ENCODE results near the gene NUP50.

The NUP50 gene, protein sequence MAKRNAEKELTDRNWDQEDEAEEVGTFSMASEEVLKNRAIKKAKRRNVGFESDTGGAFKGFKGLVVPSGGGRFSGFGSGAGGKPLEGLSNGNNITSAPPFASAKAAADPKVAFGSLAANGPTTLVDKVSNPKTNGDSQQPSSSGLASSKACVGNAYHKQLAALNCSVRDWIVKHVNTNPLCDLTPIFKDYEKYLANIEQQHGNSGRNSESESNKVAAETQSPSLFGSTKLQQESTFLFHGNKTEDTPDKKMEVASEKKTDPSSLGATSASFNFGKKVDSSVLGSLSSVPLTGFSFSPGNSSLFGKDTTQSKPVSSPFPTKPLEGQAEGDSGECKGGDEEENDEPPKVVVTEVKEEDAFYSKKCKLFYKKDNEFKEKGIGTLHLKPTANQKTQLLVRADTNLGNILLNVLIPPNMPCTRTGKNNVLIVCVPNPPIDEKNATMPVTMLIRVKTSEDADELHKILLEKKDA

DNA sequence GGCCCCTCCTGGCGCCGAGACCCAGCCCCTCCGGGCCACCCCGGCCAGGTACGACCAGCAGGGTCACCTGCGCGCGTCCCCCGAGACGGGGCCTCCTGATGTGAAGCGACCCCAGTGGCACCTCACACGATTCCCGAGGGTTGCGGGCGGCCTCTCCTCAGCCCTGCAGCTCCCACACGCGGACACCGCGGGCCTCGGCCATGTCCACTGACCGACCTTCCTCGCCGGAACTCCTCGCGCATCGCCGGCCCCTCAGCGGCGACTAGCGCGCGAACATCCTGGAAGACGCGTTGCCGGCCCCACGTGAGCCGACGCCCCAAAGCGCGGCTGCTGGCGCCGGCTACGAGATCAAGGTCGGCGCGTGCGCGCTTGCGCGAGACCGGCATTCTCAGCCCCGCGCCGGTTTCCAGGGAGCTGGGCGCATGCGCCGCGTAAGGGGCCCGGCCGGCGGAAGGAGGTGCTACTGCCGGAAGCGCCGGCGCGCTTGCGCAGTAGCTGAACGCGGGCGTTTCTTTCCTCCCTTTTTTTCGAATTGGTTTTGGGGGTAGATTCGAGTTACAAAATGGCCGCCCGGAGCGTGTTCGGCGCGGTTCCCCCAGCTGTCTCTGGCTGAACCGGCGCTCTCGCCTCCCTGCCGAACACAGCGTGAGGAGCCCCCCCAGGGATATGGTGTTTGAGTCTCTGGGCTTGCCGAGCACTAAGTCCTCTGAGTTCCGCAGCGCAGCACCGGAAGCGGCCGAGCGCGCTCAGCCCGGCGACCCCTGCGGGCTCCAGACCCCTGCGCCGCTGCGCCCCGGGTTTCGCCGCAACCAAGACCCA is at the start of gene NUP50:
Gene NUP50, plus strand, starts transcription at position 475 of the 819 bp plus-strand sequence. CDS start 4,253 bp downstream, outside the sequence.
- no peak for FAIRE-seq

DNA sequence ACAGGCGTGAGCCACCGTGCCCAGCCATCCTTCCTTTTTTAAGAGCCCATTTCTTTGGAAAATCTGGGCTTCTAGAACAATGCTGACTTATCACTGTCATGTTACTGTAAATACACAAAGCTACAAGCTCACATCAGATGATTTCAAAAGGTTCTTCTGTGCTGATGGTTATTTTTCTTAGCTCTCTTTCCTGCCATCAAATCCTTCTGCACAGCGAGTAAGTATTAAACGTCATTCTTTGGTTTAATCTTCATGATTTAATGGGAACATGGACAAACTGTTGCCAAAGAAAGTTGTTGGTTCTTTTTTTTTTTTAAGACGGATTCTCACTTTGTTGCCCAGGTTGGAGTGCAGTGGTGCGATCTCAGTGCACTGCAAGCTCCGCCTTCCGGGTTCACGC is 43.3 kb upstream of the NUP50 start:
- no peak for FAIRE-seq

DNA sequence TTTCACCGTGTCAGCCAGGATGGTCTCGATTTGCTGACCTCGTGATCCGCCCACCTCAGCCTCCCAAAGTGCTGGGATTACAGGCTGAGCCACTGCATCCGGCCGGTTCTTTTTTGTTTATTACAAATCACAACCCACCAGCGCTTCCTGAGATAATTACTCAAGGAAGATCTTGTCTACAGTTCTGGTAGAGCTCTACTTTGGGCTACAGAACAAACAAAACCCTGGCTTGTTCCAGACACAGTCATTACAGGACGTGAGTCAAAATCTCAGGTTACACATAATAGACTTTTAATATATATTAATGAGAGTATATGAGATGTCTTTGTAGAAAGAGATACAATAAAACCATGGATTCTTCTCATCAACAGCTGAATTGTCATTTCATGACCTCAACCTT is 42.8 kb upstream of the NUP50 start:
- FAIRE-seq: no peak

DNA sequence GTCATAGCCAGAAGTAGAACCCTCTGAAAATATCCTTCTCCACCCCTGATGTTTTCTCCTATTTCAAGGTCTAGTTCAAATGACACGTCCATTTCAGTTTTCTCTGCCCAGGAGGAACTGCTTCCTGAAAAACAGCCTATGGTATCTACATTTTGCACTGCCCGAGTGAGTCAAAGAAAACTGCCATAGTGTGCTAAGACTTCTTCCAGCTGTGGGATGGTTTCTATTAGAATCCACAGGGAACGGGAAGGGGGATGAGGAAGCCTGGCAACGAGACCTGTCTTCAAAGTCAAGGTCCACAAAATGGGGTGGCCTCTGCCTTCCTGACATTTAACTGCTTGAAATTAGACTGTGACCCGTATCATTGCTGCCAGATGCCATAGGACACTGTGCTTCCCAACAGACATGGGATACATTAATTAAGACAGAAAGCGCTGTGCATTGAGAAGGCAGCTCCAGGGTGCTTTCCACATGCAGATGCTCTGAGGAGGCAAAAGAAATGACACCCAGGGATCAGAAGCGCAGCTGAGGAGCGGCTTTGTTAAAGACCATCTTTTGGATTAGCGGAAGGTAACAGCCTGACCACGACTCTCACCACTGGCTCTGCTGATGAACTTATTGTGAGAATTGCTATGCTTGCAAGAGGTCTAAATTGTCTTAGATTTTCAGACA is 39.4 kb upstream of the NUP50 start:
- no peak for FAIRE-seq

DNA sequence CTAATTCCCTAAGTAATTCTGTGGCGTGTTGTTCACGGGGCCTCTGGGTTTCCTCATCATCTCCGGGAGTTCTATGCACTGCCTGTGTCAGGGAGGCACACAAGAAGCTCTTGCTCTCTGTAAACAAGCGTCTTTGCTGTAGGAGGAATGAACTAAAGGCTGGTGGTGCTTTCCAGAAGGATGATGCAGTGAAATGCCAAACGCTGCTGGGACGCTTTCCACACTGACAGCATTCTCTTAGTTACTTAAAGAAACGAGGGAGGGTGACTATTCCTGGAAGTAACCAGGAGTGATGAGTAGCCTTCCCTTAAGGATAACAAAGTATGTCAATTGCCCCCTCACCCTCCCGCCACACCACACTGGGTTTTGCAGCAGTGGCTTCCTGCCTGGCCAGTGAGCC is 38.5 kb upstream of the NUP50 start:
- FAIRE-seq: no peak

DNA sequence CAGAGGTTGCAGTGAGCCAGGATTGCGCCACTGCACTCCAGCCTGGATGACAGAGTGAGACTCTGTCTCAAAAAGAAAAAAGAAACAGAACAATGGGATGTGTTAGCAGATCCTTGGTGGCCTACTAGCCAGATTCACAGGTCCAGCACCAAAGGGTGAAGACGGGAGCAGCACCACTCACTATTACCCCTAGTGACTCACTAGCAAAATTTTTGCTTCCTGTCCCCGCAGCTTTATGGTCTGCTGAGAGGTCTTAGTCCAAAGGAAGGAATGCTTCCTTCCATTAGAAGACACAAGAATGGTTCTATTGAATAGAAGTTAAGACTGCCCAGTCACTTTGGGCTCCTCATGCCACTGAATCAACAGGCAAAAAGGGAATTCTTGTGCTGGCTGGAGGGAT is 35.9 kb upstream of the NUP50 start:
- FAIRE-seq: no peak

DNA sequence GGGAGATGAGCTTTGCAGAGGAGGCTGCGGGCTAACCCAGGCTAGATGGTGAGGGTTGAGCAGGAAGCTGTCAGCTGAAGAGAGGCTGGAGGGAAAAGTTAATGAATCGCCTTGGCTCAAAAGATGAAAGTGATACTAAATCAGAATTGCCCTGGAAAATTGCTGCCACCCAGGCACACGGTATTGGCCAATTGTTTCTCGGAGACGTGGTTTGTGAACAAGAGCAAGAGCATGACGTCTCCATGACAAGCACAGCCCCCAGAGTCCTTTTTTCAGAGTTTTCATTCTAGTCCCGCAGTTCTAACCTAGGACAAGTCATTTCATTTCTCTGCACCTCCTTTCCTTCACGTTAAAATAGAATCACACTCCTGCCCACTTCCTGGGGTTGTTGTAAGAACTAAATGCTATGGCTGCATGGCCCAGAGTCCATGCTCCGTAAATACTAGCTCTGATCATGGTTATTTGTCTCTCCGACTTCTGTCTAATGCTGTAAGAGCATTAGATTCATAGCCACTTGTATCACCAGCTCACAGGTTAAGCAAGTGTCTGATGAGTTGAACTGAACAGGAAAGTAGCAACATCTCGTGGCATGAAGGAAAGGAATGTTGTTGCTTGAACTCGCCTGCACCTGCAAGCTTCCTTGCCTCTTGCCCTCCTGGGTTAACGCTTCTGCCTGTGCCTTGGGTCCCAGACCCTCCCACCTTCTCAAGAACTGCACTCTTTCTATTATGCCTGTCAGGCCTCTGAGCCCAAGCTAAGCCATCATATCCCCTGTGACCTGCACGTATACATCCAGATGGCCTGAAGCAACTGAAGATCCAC is 33.8 kb upstream of the NUP50 start:
- no peak for FAIRE-seq

DNA sequence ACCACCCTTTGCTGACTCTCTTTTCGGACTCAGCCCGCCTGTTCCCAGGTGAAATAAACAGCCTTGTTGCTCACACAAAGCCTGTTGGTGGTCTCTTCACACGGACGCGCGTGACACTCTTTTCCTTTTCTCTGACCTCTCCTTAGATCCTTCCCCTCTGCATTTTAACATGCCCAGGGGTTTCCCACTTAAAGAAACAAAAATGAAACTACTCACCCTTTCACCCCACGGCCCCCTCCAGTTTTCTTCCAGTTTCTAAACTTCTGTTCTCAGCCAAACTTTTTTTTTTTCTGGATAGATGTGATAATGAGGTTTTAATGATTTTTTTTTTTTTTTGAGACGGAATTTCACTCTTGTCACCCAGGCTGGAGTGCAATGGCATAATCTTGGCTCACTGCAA is 32.8 kb upstream of the NUP50 start:
- no peak for FAIRE-seq

DNA sequence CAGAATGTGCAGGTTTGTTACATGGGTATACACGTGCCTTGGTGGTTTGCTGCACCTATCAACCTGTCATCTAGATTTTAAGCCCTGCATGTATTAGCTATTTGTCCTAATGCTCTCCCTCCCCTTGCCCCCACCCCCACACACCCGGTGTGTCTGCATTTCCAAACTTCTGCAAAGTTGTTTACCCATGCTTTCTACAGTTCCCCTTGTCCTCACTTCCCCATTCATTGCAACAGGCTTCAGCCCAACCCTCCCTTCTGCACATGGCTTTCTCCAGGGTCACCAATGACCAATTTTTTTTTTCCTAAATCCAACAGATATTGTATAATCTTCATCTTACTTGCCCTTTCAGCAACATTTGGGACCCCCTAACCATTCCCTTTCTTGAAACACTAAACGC is 32.0 kb upstream of the NUP50 start:
- FAIRE-seq: no peak

DNA sequence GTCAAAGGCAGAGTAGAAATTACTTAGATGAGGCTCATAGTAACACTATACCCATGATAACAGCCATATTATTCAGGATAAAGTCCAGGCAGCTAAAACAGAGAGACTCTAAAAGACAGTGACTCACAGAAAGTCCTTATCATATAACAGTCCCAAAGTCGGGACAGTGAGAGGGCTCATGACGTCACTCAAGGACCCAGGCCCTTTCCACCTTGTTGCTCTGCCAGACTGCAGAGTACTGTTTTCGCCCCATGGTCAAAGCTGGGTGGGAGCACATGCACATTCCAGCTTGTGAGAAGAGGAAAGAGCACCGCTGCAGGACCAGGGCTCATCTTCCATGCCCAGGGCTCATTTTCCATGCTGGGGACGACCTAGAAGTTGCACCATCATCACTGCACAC is 29.4 kb upstream of the NUP50 start:
- no peak for FAIRE-seq

DNA sequence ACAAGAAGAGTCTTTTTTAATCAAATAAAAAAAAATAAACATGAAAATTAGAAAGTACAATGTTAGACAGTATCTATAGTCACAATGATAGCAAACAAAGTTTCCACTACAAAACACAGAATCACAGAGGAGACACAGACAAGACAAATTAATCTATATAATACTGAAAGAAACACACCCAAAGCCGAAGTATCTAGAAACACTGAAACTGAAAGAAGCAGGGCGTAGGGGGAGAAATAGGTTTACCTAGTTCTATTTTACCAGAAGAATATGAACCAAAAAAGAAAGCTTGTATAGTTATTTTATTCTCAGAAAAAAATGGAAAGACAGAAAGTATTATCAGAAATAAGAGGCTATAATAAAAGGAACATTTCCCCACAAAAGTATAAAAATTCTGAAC is 27.1 kb upstream of the NUP50 start:
- no peak for FAIRE-seq

DNA sequence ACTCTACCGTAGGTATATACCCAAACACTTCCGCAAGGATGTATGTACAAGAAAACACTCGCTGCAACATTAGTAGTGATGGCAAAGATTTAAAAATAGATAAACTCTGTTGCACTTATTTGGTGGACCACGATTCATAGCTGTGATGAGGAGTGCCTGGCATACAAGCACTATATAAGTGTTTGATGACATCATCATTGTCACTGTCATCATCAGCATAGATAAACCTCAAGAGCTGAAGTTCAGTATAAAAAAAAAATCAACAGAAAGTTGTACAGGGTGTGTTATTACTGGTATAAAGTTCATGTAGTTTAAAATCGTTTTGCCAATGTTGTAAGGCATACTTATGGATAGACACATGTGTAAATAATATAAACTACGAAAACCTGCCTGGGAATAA is 24.0 kb upstream of the NUP50 start:
- no peak for FAIRE-seq

DNA sequence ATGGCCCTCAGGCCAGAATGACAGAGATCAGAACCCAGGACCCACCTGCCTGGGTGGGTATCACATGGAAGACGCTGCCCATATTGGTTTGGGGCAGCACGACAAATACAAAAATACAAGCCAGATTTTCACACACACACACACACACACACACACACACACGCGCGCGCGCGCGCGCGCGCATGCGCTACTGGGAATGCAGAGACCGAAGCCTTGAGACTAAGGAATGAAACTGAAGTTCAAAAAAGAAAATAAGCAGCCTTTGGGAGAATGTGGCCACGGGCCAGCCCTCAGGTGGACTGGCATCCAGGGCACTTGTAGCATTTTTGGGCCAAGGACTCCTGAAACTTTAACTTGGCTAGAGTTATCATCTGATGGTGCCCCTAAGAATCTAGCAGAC is 21.3 kb upstream of the NUP50 start:
- no peak for FAIRE-seq

DNA sequence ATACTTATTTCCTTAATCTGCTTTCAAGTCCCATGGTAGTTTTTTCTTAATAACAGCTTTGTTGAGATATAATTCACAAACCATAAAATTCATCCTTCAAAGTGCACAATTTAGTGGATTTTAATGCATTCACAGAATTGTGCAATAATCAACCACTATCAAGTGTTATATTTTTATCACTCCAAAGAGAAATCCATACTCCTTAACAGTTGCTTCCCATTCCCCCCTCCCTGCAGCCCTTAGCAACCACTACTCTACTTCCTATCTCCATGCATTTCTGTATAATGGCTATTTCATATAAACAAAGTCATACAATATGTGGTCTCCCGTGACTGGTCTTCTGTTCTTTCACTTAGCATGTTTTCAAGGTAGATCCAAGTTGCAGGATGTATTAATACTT is 18.8 kb upstream of the NUP50 start:
- FAIRE-seq: no peak

DNA sequence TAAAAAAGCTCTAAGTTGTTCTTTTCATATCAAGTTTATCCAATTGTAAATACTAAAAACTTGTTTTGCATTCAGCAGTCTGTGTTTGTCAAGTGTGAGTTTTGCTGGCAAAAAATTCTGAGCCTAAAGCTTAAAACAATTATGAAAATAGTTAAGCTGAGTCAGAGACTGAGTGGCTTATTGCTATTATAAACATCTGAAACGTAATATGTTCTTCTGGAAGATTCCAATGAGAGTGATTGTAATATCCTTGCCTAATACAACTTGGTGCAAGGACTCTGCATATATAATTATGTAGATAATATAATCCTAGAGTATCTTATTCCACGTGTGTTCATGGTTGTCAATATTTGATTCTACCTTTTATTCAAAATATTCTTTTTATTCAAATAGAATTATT is 14.1 kb upstream of the NUP50 start:
- no peak for FAIRE-seq

DNA sequence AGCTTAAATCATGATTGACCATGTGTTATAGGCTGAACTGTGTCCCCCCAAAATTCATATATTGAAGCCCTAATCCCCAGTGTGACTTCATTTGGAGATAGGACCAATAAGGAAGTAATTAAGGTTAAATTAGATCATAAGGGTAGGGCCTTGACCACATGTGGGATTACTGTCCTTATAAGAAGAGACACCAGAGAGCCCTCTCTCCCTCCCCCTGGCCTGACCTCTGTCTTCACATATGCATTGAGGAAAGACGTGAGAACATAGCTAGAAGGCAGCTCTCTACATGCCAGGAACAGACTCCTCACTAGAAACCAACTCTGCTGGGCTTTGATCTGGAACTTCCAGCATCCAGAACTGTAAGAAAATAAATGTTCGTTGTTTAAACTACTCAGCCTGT is 13.6 kb upstream of the NUP50 start:
- FAIRE-seq: no peak

DNA sequence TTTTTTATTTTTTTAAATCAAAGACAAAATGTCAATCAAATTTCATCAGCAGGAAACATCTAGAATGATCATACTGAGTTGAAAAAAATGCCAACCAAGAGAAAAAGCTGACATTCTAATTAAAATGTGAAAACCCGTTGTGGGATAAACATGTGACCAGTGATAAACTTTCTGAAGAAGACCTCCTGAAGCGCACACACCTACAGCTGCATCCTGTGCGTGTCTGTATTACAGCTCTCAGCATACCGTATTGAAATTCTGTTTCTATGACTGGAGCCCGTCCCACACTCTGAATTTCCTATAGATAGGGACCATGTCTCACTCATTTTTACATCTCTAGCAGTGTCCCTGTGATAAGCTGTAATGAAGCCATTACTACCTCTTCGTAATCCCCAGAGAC is 12.2 kb upstream of the NUP50 start:
- no peak for FAIRE-seq

DNA sequence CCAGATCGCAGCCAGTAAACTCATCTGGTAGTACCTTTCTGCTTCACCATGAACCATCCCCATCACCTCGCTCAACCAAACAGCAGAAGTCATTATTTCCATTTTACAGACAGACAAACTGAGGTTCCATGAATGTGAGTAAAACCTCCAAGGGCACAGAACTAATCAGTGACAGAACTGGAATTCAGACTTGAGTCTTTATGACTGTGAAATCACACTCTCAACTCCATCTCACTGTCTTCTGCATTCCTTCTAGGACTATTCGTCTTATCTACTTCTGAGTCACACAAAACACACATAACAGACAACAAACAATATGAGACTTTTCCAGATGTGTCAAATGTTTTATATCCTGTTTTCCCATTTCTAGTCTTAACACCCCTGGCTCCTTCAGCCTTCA is 9.3 kb upstream of the NUP50 start:
- no peak for FAIRE-seq

DNA sequence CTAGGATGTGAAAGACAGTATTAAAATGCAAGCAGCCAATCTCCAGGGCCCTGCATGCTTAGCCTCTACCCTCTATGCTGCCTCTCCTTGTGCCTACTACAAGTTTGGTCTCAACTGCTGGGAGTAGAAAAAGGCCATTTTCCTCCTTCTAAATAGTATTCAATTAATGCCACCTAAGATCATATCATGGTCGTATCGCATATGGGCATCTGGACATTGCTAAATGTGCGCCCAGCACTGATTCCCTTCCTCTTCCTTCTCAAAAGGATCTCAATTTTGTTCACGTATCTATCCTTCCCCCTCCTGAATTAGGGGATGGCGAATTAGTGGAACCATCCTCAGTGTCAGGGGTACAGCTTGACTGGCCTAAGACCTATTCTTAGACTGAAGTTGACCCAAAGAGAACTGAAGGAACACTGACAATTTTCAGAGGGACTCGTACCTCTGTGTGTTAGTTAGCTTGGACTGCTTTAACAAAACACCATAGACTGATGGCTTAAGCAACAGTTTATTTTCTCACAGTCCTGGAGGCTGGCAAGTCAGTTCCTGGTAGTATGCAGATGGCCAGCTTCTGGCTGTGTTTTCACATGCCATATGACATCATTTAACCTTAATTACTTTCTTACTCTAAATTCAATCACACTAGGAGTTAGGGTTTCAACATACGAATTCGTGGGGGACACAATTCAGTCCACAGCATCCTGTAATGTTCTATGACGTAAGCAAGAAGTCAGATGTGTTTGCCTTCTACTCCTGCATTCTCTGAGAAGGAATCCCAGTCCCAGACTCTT is 8.5 kb upstream of the NUP50 start:
- no peak for FAIRE-seq

DNA sequence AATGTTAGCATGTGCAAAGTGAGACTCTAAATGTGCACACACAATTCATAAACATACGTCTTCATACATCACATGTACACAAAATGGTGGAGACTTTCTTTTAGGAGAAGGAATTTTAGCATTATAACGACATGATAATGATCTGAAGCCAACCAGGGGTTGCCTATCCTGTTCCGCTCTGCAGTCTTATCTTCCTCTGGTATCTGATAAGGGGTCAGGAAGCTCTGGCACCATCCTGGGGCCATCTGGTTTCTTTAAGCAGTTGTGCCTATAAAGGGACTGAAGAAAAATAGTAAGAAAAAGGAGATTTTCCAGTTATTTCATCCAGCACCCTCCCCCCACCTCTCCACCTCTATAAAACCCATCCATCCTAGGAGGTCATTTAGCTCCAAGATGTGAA is 5.8 kb upstream of the NUP50 start:
- no peak for FAIRE-seq

DNA sequence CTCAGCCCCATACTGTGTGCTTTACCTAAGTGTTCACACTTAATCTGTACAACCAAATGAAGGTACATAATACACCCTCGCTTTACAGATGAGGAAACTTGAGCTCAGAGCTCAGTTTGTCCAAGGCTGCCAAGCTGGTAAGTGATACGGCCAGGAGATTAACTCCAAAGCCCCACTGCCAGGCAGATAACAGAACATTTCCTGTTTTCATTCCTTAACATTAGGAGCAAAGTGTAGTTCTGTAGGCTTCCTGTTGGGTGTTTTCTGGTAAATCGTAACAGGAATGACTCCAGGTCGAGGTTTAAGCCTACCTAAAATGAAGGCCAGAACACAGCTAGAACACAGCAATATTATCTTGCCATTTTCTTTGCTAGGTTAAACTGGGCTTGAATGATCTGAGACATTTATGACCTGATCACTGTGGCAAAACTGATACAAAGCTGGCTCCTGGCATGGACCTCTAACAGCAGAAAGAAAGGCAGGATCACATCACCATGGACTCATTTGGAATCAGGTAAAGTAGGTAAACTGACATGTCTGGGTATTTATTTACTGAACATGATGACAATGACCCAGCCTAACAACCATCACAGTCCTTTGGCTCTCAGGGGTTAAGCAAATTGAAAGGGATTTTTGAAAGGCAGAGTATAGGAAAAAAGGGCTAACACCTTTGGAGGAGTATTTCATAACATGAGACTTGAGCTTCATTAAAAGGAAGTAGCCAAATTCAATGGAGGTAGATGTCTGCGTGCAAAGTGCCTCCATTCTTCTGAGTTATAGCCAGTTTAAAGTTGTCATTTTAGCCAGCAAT is 3.9 kb upstream of the NUP50 start:
- no peak for FAIRE-seq

Data from endometrium (tissue), 2 donors.